ENCODE measurements around the gene PRRC2A. TPM values are rescaled to one million over a fixed set of nuclear protein-coding genes. Genes with fewer than 3 reads are reported as not detected.
A peak's percentile ranks its signal among the peaks of the same experiment; 100 is the strongest.

The PRRC2A gene
- total RNA-seq, 2 experiments from 2014 or later, result 246 to 257 TPM

- peaks cover 71% of the 10 kb centered on the region for H3K36me3 Mint-ChIP-seq
- H3K4me3 Mint-ChIP-seq, result peak overlapping the region; percentile 97
- intact Hi-C loops (cut with micrococcal nuclease), result loop anchor here (5.0 to 10.0 kb wide), 3 partner anchors 305 to 1277 kb away; partner anchors contain the start of genes GPSM3, HLA-C, PBX2 and PSMB9
- peaks cover 2% of the 10 kb centered on the region for H3K27me3 Mint-ChIP-seq
- peaks cover 44% of the 10 kb centered on the region for H3K4me1 Mint-ChIP-seq (ENCODE audit: low read depth)
- peak; percentile 14 for DNase-seq
- H3K9me3 Mint-ChIP-seq, result no peaks in the 10 kb centered on the region
- H3K27ac Mint-ChIP-seq, result peak overlapping the region; percentile 99
- CTCF ChIA-PET, result interaction anchor here (1.6 to 28.8 kb wide), 3 partner anchors 9 to 25 kb away, joined by 7 to 1658 read pairs (median 740); partner anchors contain the start of genes ATP6V1G2, DDX39B, LST1 and NCR3
- POLR2A ChIA-PET, result interaction anchor here (0.9 to 18.2 kb wide), 9 partner anchors 5 to 87 kb away, joined by 3 to 259 read pairs (median 115); partner anchors contain the start of genes ATP6V1G2, DDX39B, GPANK1 and LST1
Observed at GRCh38 chr6:31577579-31577966, 42.9 kb upstream of the PRRC2A start.

GRCh38 chr6:31578184-31579118 is 42.1 kb upstream of the PRRC2A start:
- ChIA-PET CTCF (interaction anchor here (17.5 to 28.8 kb wide), 2 partner anchors 14 to 26 kb away, joined by 740 to 1658 read pairs; partner anchors contain the start of genes ATP6V1G2, DDX39B, LST1 and NCR3), POLR2A (interaction anchor here (1.0 to 18.2 kb wide), 7 partner anchors 5 to 42 kb away, joined by 3 to 259 read pairs (median 125); partner anchors contain the start of genes ATP6V1G2, DDX39B, LST1 and LTA)
- intact Hi-C loops (cut with micrococcal nuclease), result loop anchor here (1.0 to 10.0 kb wide), 4 partner anchors 10 to 1276 kb away; partner anchors contain the start of genes GPSM3, HLA-C, PBX2 and PSMB9
- H3K36me3 Mint-ChIP-seq, result peaks cover 65% of the 10 kb centered on the region
- DNase-seq, result peak; percentile 37
- peak overlapping the region; percentile 97 for H3K4me3 Mint-ChIP-seq
- peaks cover 47% of the 10 kb centered on the region for H3K4me1 Mint-ChIP-seq (ENCODE audit: low read depth)
- peaks cover 2% of the 10 kb centered on the region for H3K27me3 Mint-ChIP-seq
- peak overlapping the region; percentile 92 for H3K27ac Mint-ChIP-seq
- no peaks in the 10 kb centered on the region for H3K9me3 Mint-ChIP-seq

- no peaks in the 10 kb centered on the region for H3K9me3 Mint-ChIP-seq
- H3K27me3 Mint-ChIP-seq, result peaks cover 2% of the 10 kb centered on the region
- POLR2A ChIA-PET, result interaction anchor here (2.1 to 18.2 kb wide), 6 partner anchors 4 to 38 kb away, joined by 6 to 259 read pairs (median 174); partner anchors contain the start of genes ATP6V1G2, DDX39B, LST1 and LTA
- CTCF ChIA-PET, result interaction anchor here (9.1 to 28.8 kb wide), 3 partner anchors 9 to 27 kb away, joined by 95 to 1658 read pairs (median 740); partner anchors contain the start of genes ATP6V1G2, DDX39B, LST1 and LTA
- peak overlapping the region; percentile 97 for H3K4me3 Mint-ChIP-seq
- intact Hi-C loops (cut with micrococcal nuclease), result loop anchor here (1.0 to 10.0 kb wide), 4 partner anchors 11 to 1276 kb away; partner anchors contain the start of genes GPSM3, HLA-C, PBX2 and PSMB9
- H3K4me1 Mint-ChIP-seq (ENCODE audit: low read depth), result peaks cover 45% of the 10 kb centered on the region
- peak overlapping the region; percentile 92 for H3K27ac Mint-ChIP-seq
- H3K36me3 Mint-ChIP-seq, result peaks cover 60% of the 10 kb centered on the region
- DNase-seq, result peak; percentile 35
Observed at GRCh38 chr6:31579119-31579505, 41.4 kb upstream of the PRRC2A start.

- CTCF ChIA-PET, result interaction anchor here (0.9 to 28.8 kb wide), 7 partner anchors 10 to 87 kb away, joined by 3 to 1658 read pairs (median 5); partner anchors contain the start of genes ATP6V1G2, DDX39B, LST1 and LTA
- POLR2A ChIA-PET, result interaction anchor here (1.2 to 18.2 kb wide), 8 partner anchors 8 to 72 kb away, joined by 3 to 259 read pairs (median 61); partner anchors contain the start of genes ATP6V1G2, BAG6, DDX39B and LTA
Observed at GRCh38 chr6:31579546-31580437, 40.7 kb upstream of the PRRC2A start.

GRCh38 chr6:31580438-31580740 is 40.1 kb upstream of the PRRC2A start:
- no peaks in the 10 kb centered on the region for H3K9me3 Mint-ChIP-seq
- peaks cover under 1% of the 10 kb centered on the region for H3K27me3 Mint-ChIP-seq
- H3K4me1 Mint-ChIP-seq (ENCODE audit: low read depth), result peaks cover 41% of the 10 kb centered on the region
- DNase-seq, result peak; percentile 30
- H3K27ac Mint-ChIP-seq, result peak overlapping the region; percentile 92
- intact Hi-C loops (cut with micrococcal nuclease), result loop anchor here (1.0 to 2.0 kb wide), 3 partner anchors 8 to 34 kb away; partner anchors contain the start of genes ATP6V1G2, LTA and NFKBIL1
- peaks cover 55% of the 10 kb centered on the region for H3K36me3 Mint-ChIP-seq
- CTCF ChIA-PET, result interaction anchor here (0.9 to 28.8 kb wide), 8 partner anchors 11 to 87 kb away, joined by 3 to 1658 read pairs (median 5); partner anchors contain the start of genes ATP6V1G2, DDX39B, LST1 and LTA
- peak overlapping the region; percentile 97 for H3K4me3 Mint-ChIP-seq
- POLR2A ChIA-PET, result interaction anchor here (1.2 to 18.2 kb wide), 7 partner anchors 9 to 72 kb away, joined by 3 to 259 read pairs (median 115); partner anchors contain the start of genes ATP6V1G2, BAG6, DDX39B and LTA

More at GRCh38 chr6:31579546-31580437, 40.7 kb upstream of the PRRC2A start:
- H3K9me3 Mint-ChIP-seq, result no peaks in the 10 kb centered on the region
- H3K27me3 Mint-ChIP-seq, result peaks cover 2% of the 10 kb centered on the region
- intact Hi-C loops (cut with micrococcal nuclease), result loop anchor here (1.0 to 10.0 kb wide), 7 partner anchors 7 to 1275 kb away; partner anchors contain the start of genes ATP6V1G2, GPSM3, HLA-C and LTA
- peak; percentile 55 for DNase-seq
- H3K4me3 Mint-ChIP-seq, result peak overlapping the region; percentile 97
- H3K4me1 Mint-ChIP-seq (ENCODE audit: low read depth), result peaks cover 45% of the 10 kb centered on the region
- peaks cover 57% of the 10 kb centered on the region for H3K36me3 Mint-ChIP-seq
- H3K27ac Mint-ChIP-seq, result peak overlapping the region; percentile 92

- no peaks in the 10 kb centered on the region for H3K9me3 Mint-ChIP-seq
- ChIA-PET POLR2A (interaction anchor here (1.2 to 18.2 kb wide), 7 partner anchors 8 to 71 kb away, joined by 3 to 259 read pairs (median 115); partner anchors contain the start of genes ATP6V1G2, BAG6, DDX39B and LTA), CTCF (interaction anchor here (0.8 to 28.8 kb wide), 9 partner anchors 11 to 226 kb away, joined by 3 to 1658 read pairs (median 5); partner anchors contain the start of genes ATP6V1G2, DDX39B, LSM2 and LST1)
- peaks cover 44% of the 10 kb centered on the region for H3K4me1 Mint-ChIP-seq (ENCODE audit: low read depth)
- intact Hi-C loops (cut with micrococcal nuclease), result loop anchor here (1.0 to 2.0 kb wide), 4 partner anchors 9 to 34 kb away; partner anchors contain the start of genes ATP6V1G2, LTA and NFKBIL1
- peaks cover 49% of the 10 kb centered on the region for H3K36me3 Mint-ChIP-seq
- peak overlapping the region; percentile 97 for H3K4me3 Mint-ChIP-seq
- DNase-seq, result peak; percentile 92
- peak overlapping the region; percentile 92 for H3K27ac Mint-ChIP-seq
- H3K27me3 Mint-ChIP-seq, result no peaks in the 10 kb centered on the region
Observed at GRCh38 chr6:31580807-31581433, 39.6 kb upstream of the PRRC2A start.

GRCh38 chr6:31581434-31582229 is 38.9 kb upstream of the PRRC2A start:
- ChIA-PET POLR2A (interaction anchor here (0.6 to 18.2 kb wide), 7 partner anchors 10 to 70 kb away, joined by 3 to 259 read pairs (median 115); partner anchors contain the start of genes ATP6V1G2, BAG6, DDX39B and LTA), CTCF (interaction anchor here (0.8 to 28.8 kb wide), 9 partner anchors 7 to 225 kb away, joined by 3 to 1658 read pairs (median 5); partner anchors contain the start of genes ATP6V1G2, DDX39B, LSM2 and LST1)
- peak; percentile 39 for DNase-seq
- no peaks in the 10 kb centered on the region for H3K27me3 Mint-ChIP-seq
- H3K36me3 Mint-ChIP-seq, result peaks cover 42% of the 10 kb centered on the region
- peak overlapping the region; percentile 92 for H3K27ac Mint-ChIP-seq
- intact Hi-C loops (cut with micrococcal nuclease), result loop anchor here (1.0 to 2.0 kb wide), 2 partner anchors 16 to 35 kb away; partner anchors contain the start of genes ATP6V1G2 and NFKBIL1
- H3K4me1 Mint-ChIP-seq (ENCODE audit: low read depth), result peaks cover 52% of the 10 kb centered on the region
- peak overlapping the region; percentile 97 for H3K4me3 Mint-ChIP-seq
- no peaks in the 10 kb centered on the region for H3K9me3 Mint-ChIP-seq

- no peaks in the 10 kb centered on the region for H3K9me3 Mint-ChIP-seq
- peaks cover 58% of the 10 kb centered on the region for H3K4me1 Mint-ChIP-seq (ENCODE audit: low read depth)
- H3K27ac Mint-ChIP-seq, result peak within 1 kb of the TSS; percentile 92
- intact Hi-C loops (cut with micrococcal nuclease), result no loop called here
- peak; percentile 71 for DNase-seq
- POLR2A ChIA-PET, result interaction anchor here (0.6 to 18.2 kb wide), 7 partner anchors 10 to 70 kb away, joined by 3 to 259 read pairs (median 115); partner anchors contain the start of genes ATP6V1G2, LTA, NCR3 and NFKBIL1
- H3K27me3 Mint-ChIP-seq, result no peaks in the 10 kb centered on the region
- peaks cover 36% of the 10 kb centered on the region for H3K36me3 Mint-ChIP-seq
- peak within 1 kb of the TSS; percentile 97 for H3K4me3 Mint-ChIP-seq
- CTCF ChIA-PET, result interaction anchor here (0.8 to 28.8 kb wide), 7 partner anchors 8 to 90 kb away, joined by 3 to 1658 read pairs (median 21); partner anchors contain the start of genes ATP6V1G2, DDX39B, LST1 and LTA
Observed at GRCh38 chr6:31582230-31582643, 38.3 kb upstream of the PRRC2A start, which contains the start of gene LTB. LTB (minus strand) TSS chr6:31582424; CDS start chr6:31582417, 7 bp downstream.

GRCh38 chr6:31585491-31585890 is 35.0 kb upstream of the PRRC2A start:
- peaks cover 18% of the 10 kb centered on the region for H3K36me3 Mint-ChIP-seq
- peak overlapping the region; percentile 89 for H3K27ac Mint-ChIP-seq
- H3K4me3 Mint-ChIP-seq, result peak overlapping the region; percentile 72
- H3K4me1 Mint-ChIP-seq (ENCODE audit: low read depth), result peaks cover 63% of the 10 kb centered on the region
- no peaks in the 10 kb centered on the region for H3K27me3 Mint-ChIP-seq
- ChIA-PET POLR2A (interaction anchor here (2.0 to 18.2 kb wide), 2 partner anchors 14 to 26 kb away, joined by 8 to 259 read pairs; partner anchors contain the start of genes LTA and TNF), CTCF (interaction anchor here (1.0 to 28.8 kb wide), 7 partner anchors 4 to 79 kb away, joined by 3 to 1658 read pairs (median 95); partner anchors contain the start of genes ATP6V1G2, DDX39B, GPANK1 and LST1)
- peak; percentile 77 for DNase-seq
- no peaks in the 10 kb centered on the region for H3K9me3 Mint-ChIP-seq
- intact Hi-C loops (cut with micrococcal nuclease), result loop anchor here (1.0 kb wide), 1 partner anchor 12 kb away; no protein-coding TSS in a partner anchor

Data from activated CD4-positive, alpha-beta memory T cell treated with anti-CD3 and anti-CD28 coated beads for 36 hours (primary cell).